Measurements from ENCODE around the gene FAM169A. TPM values are rescaled to one million over a fixed set of nuclear protein-coding genes. Genes with fewer than 3 reads are reported as not detected.
"Not testable (repeated sequence)": the region's sequence is repeated elsewhere in the genome, so short reads cannot be mapped to it uniquely, and the experiment has no call there.

FAM169A gene
- total RNA-seq, 2 experiments from 2014 or later: 13.3 to 14.7 TPM

- no peak overlapping the region for H3K27ac Mint-ChIP-seq
- H3K36me3 Mint-ChIP-seq (ENCODE audit: low read depth): peaks cover 8% of the 10 kb centered on the region
- Histone ChIP-seq H3K27ac (ENCODE audit: low read depth in 1 of 2, low read length in 2 of 2) (no peak overlapping the region), H3K4me3 (ENCODE audit: low read length) (no peak overlapping the region), H3K27me3 (ENCODE audit: control insufficient read depth in 1 of 2, insufficient read depth in 2 of 2, low read length in 2 of 2) (peaks cover 0 to 3% of the 10 kb centered on the region in 2 experiments), H3K36me3 (ENCODE audit: insufficient read depth, low read length) (no peaks in the 10 kb centered on the region), H3K4me1 (ENCODE audit: insufficient read depth, low read length) (peaks cover 8% of the 10 kb centered on the region), H3K9me3 (ENCODE audit: control insufficient read depth in 1 of 2, insufficient read depth in 1 of 2, low read length in 2 of 2) (no peaks in the 10 kb centered on the region)
- no peak for ATAC-seq (ENCODE audit: poor library complexity)
- ChIA-PET CTCF (no interaction called here), POLR2A (interaction anchor here (0.6 kb wide), 1 partner anchor 945 kb away, joined by 3 read pairs; no protein-coding TSS in a partner anchor)
- TF ChIP-seq, protein P1, sequence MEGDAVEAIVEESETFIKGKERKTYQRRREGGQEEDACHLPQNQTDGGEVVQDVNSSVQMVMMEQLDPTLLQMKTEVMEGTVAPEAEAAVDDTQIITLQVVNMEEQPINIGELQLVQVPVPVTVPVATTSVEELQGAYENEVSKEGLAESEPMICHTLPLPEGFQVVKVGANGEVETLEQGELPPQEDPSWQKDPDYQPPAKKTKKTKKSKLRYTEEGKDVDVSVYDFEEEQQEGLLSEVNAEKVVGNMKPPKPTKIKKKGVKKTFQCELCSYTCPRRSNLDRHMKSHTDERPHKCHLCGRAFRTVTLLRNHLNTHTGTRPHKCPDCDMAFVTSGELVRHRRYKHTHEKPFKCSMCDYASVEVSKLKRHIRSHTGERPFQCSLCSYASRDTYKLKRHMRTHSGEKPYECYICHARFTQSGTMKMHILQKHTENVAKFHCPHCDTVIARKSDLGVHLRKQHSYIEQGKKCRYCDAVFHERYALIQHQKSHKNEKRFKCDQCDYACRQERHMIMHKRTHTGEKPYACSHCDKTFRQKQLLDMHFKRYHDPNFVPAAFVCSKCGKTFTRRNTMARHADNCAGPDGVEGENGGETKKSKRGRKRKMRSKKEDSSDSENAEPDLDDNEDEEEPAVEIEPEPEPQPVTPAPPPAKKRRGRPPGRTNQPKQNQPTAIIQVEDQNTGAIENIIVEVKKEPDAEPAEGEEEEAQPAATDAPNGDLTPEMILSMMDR (IDR thresholded peaks at IDR 0.05): no peak
- H3K4me3 Mint-ChIP-seq: no peak overlapping the region
- peaks cover 8% of the 10 kb centered on the region for H3K4me1 Mint-ChIP-seq (ENCODE audit: low read depth)
- intact Hi-C loops (cut with DNase I, micrococcal nuclease): no loop called here
- DNase-seq: no peak
- no peaks in the 10 kb centered on the region for H3K9me3 Mint-ChIP-seq
- peaks cover 5% of the 10 kb centered on the region for H3K27me3 Mint-ChIP-seq
These were observed 4.3 kb upstream of the FAM169A start for GRCh38 chr5:74870299-74871067.

- H3K27ac ChIP-seq (ENCODE audit: low read depth in 1 of 2, low read length in 2 of 2); H3K36me3 ChIP-seq (ENCODE audit: insufficient read depth, low read length); H3K9me3 Mint-ChIP-seq; POLR2A ChIA-PET; H3K4me3 Mint-ChIP-seq; H3K27me3 Mint-ChIP-seq; DNase-seq; CTCF ChIA-PET; ATAC-seq (ENCODE audit: poor library complexity); H3K27me3 ChIP-seq (ENCODE audit: control insufficient read depth in 1 of 2, insufficient read depth in 2 of 2, low read length in 2 of 2); H3K9me3 ChIP-seq (ENCODE audit: control insufficient read depth in 1 of 2, insufficient read depth in 1 of 2, low read length in 2 of 2); H3K4me3 ChIP-seq (ENCODE audit: low read length); H3K27ac Mint-ChIP-seq: not testable (repeated sequence)
- intact Hi-C loops (cut with DNase I, micrococcal nuclease): loop anchor here in 1 of 2 experiments (5.0 kb wide), 1 partner anchor 643 kb away; the partner anchor contains the start of genes CERT1 and POLK
- H3K36me3 Mint-ChIP-seq (ENCODE audit: low read depth): peaks cover 11% of the 10 kb centered on the region
- peaks cover 19% of the 10 kb centered on the region for H3K4me1 Mint-ChIP-seq (ENCODE audit: low read depth)
- H3K4me1 ChIP-seq (ENCODE audit: insufficient read depth, low read length): peaks cover 15% of the 10 kb centered on the region
These were observed 3.2 kb upstream of the FAM169A start for GRCh38 chr5:74869414-74869813.

GRCh38 chr5:74866596-74867162 lies 492 bp upstream of the FAM169A start:
- ChIA-PET POLR2A (interaction anchor here (0.7 to 2.2 kb wide), 4 partner anchors 13 to 471 kb away, joined by 3 to 8 read pairs (median 4); partner anchors contain the start of genes GFM2, HMGCR and NSA2), CTCF (no interaction called here)
- Histone ChIP-seq H3K36me3 (ENCODE audit: insufficient read depth, low read length) (no peaks in the 10 kb centered on the region), H3K9me3 (ENCODE audit: control insufficient read depth in 1 of 2, insufficient read depth in 1 of 2, low read length in 2 of 2) (no peaks in the 10 kb centered on the region), H3K27me3 (ENCODE audit: control insufficient read depth in 1 of 2, insufficient read depth in 2 of 2, low read length in 2 of 2) (peaks cover 0 to 7% of the 10 kb centered on the region in 2 experiments), H3K27ac (ENCODE audit: low read depth in 1 of 2, low read length in 2 of 2) (no peak overlapping the region), H3K4me1 (ENCODE audit: insufficient read depth, low read length) (peaks cover 15% of the 10 kb centered on the region), H3K4me3 (ENCODE audit: low read length) (peak overlapping the region; percentile 62)
- Mint-ChIP-seq H3K36me3 (ENCODE audit: low read depth) (peaks cover 11% of the 10 kb centered on the region), H3K4me1 (ENCODE audit: low read depth) (peaks cover 44% of the 10 kb centered on the region), H3K9me3 (no peaks in the 10 kb centered on the region), H3K27ac (peak overlapping the region; percentile 89), H3K4me3 (peak overlapping the region; percentile 94), H3K27me3 (peaks cover 5% of the 10 kb centered on the region)
- DNase-seq (peak in 3 of 14 experiments; percentile 5 to 38 (median 19)), ATAC-seq (ENCODE audit: poor library complexity) (peak; percentile 8)
- intact Hi-C loops (cut with DNase I, micrococcal nuclease): loop anchor here in 1 of 2 experiments (5.0 kb wide), 1 partner anchor 646 kb away; the partner anchor contains the start of genes CERT1 and POLK
- TF ChIP-seq, protein P1 (IDR thresholded peaks at IDR 0.05): no peak
